T-helper 1 cell (primary cell): ENCODE data around the gene SCIN.
A peak's percentile ranks its signal among the peaks of the same experiment; 100 is the strongest.
"Not testable (repeated sequence)": the region's sequence is repeated elsewhere in the genome, so short reads cannot be mapped to it uniquely, and the experiment has no call there.

Experiments
- DNase-seq, 5 donors: peaks; one replicate each; pipeline ENCODE4 v3.0.0-alpha.2; 2012 to 2020

The SCIN gene

DNA sequence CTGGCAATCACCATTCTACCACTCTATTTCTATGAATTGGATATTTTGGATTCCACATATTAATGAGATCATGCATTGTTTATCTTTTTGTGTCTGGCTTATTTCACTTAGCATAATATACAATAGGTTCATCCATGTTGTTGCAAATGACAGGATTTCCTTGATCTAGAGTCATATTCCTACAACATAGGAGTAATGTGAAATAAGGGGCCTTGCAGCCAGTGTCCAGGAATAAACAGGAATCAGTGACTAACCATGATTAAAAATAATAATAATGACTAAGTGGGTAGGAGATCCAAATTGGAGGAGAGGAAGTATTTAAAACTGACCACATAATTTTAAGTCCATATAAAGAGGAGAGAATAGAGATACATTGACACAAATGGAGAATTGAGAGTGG is 49.9 kb downstream of the SCIN start:
- no peak for DNase-seq

DNA sequence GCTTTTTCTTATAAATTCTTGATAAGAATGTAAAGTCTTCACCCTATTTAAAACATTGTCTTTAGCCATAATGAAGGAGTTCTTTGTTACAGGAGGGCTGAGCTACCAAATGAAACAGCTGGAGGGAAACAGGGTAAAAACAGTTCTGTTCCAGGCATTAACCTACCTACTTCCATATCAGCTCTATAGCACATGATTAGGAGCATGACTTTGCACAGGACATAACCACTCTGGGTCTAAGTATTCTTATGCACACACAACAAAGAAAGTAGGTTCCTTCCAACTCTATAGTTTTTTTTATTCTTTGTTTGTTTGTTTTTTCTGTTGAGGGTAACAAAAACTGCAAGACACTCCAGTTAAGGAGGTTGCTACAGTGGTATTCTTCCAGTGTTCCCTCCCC is 52.7 kb downstream of the SCIN start:
- DNase-seq: no peak

DNA sequence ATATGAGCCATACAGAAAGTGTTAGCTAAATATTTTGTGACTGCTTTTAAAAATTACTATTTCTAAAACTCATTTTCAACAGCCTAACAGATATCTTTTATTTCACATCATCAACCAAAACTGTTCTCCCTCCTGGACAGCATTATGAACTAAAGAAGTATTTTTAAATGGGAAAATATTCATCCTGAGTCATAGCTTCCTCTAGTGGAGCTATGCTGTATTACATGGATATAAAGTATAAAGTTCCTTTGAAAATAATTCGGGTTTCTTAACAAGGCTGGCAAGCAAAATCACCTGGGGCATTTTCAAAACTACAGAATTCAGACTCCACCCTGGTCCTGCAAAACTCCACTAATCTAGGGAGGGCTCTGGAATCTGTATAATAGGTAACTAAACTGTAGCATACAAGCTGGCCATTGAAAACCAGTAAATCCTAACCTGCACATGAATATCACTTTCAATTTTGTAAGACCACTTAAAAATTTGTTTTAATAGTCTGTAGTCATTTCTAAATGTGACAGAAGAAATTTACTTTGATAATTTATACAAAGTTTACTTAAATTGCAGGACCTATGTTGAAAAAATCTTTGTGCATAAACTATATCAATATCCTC is 53.5 kb downstream of the SCIN start:
- DNase-seq: no peak

DNA sequence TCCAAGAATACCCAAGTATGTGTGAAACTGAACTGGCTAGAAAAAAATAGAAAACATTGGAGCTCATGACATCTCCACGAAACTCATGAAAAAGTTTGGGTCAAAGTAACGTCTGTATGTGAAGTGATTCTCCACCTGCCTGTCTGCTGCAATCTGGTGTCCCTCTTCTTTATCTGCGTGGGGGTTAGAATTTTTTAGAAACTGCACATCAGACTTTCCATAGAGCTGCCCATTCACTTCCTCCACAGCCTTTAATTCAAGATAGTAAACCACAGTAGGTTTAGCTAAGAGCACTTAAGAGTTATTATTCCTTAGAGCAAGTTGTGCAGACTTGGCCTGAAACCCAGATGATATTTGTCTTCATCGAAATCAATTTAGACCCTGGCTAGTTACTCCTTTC is 55.3 kb downstream of the SCIN start:
- no peak for DNase-seq

DNA sequence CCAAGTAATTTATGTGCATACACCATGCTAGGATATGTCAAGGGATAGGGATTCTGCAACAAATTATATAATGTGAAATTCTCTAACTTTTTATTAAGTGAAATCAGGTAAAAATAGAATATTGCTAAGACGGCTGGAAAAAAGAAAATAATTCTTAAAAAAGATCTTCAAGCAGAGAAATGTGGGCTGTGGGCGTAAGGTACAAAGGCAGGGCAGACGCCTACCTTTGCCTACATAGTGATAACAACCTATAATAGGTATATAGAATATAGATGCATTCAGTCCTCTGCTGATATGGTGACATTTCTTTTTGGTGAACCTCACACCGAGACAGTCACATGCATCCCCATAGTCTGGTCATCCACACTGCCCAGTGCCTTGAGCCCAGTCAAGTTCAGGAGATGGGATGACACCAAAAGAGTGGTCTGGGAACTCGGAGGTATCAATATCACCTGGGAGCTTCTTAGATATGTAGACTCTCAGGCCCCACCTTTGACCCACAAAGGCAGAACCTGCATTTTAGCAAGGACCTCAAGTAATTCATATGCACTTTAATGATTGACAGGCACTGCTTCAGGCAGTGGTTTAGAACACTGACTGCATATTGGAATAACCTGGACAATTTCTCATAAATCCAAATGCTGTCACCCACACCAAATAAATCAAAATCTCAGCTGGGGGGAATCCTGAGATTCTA is 59.4 kb downstream of the SCIN start:
- no peak for DNase-seq

DNA sequence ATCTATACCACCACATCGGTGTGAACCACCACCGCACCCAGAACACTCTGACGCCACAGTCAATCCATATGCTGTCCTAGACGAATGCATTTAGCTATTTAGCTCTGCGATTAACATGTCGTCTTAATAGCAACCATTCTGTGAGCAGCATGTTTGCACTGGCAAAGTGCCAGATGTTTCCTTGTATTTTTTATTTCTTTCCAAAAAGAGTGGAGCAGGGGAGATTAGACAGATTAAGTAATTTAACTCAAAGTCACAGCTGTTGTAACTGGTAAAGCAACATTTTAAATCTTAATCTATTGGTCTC is 59.9 kb downstream of the SCIN start:
- no peak for DNase-seq

DNA sequence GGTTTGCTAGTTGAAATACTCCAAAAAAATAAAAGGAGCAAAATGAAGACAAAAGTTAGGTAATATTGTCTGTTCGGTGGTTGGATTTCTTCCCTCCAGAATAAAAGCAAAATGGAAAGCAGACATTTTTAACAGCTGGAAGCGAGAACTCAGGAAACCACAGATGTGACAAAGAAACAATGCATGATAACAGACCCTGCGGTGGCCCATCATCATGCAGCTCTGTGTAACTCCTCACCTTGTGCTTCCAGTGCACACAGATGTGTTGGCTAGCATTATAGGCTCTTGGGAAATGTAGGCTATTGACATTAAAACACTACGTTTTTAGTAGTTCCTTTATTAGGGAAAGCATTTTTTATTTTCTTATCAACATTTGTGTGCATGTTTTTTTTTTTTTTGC is 63.1 kb downstream of the SCIN start:
- no peak for DNase-seq

DNA sequence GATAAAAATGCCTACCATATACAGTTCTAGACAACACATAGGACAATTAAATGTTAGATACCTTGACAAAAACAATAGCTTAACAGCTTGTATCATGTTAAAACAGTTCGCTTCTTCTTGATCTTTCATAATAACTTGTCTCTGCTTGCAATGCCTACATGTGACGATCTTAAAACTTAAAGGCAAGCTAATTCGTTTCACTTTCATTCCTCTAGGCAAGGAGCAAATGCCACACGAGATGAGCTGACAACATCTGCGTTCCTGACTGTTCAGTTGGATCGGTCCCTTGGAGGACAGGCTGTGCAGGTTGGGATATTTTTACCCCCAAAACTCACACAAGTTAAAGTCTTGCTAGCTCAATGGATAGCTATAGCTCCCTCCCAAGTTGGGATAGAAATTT is 65.3 kb downstream of the SCIN start:
- peak in 1 of 5 donors; percentile 53 for DNase-seq

DNA sequence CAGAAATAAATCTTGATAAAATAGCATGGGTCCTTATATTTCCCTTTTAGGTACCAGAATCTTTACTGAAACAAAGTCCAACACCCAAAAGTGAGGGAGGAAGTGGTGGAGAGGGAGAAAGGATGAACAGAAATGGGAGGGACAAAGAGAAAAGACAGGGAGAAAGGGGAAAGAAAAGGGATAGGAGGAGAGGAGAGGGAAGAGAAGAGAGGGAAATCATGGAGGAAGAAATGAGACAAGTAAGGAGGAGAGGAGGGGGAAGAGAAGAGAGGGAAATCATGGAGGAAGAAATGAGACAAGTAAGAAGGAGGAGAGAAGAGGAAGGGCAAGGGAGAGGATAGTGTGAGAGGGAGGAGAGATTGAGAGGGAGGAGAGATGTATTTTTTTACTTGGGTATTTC is 66.8 kb downstream of the SCIN start:
- DNase-seq: no peak

DNA sequence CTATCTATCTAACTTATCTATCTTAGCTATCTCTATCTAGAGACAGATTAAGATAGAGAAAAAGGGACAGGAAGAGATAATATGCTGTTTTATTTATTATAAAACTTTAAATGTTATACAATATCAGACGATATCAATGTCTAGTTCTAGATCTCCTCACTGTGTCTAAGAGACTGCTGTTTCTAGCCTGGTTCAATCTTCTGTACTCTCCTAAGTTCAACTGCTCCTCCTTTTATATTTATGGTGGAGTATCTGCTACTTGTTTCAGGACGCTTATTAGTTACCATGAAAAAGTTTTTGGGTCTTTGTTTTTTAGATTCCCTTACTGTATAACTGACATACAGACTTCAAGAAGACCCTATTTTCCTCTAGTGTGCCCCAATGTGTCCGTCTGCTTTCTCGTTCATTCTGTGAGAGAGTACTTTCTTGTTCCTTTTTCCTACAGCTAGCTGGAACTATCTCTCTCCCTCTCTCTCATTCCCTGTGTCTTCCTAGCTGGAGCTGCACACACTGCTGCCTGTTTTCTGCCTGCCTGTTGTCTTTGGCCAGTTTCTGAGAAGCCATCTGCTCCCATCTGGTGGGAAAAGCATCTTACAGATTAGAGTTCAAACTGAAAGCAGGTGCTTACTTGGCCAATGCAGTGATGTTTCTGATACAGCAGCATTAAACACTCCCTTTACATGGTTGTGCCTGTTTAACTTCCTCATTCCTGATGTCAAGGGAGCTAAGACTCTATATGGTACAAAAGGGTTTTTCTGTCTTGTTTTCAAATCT is 67.5 kb downstream of the SCIN start:
- DNase-seq: peak in 1 of 5 donors; percentile 4

DNA sequence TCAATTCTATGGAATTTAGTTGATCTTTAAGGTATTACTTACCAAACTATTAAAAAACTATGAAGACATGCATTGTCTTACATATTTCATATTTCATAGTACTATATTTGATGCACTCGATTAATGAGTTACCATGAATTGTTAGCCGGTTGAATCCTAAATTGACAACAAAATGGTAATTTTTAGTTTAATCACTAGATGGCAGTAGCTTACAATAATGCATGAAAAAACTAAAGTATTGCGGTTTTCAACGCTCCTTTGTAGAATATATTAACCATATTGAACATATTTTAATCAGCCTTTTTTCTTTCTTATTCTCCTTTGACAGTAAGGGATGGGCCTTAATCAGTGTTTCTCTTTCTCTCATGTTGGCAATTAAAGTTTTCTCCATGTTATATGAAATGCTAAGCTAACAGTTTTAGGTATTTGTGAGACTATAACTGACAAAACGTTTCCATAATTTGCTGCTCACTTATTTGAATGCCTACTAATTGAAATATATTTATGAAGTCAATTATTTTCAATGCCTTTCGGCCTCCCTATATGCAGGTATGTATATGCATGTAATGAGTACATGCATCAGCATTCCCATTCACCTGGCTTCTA is 68.4 kb downstream of the SCIN start:
- DNase-seq: peak in 1 of 5 donors; percentile 30

DNA sequence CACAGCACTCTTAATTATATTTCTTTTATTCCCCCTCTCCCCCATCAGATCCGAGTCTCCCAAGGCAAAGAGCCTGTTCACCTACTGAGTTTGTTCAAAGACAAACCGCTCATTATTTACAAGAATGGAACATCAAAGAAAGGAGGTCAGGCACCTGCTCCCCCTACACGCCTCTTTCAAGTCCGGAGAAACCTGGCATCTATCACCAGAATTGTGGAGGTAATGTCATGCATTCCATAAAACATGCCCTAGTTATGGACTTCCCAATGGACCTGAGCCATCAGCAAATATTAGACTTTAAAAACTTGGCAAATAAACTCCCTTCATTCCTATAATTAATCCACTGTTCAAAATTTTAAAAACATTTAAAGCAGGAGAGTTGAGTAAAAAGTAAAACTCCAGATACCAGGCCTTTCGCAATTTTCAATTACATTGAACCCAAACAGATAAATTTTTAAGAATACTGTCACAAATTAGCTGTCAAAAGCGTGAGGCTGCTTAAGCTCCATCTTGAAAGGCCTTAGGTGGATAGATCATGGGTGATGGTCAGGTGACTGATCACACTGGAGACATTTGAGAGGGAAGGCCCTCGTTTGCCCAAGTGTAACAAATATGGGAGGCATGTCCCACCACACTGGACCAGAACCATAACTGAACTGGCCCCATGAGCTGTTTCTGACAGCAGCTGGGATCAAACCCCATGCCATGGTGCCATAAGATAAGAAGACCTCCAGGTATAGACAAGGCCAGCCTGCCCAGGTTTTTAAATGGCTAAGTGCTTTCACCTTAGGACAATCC is 70.0 kb downstream of the SCIN start:
- no peak for DNase-seq

DNA sequence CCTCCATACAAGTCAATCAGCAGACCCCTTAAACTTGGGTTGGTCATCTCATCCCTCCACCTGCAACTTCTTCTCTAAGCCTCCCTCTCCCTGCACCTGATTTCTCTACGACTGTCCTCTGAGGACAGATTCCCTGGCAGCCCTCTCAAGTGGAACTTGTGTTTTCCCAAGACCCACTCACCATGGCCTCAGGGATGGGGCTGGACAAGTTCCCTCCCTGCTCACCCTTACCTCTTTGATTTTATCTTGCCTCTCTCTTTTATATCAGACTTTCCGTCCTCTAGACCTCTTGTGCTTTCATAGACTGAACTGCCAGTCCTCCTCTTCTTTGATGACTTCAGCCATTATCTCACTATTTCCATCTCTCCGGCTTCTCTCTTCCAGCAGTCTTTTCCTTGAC is 70.7 kb downstream of the SCIN start:
- DNase-seq: no peak

DNA sequence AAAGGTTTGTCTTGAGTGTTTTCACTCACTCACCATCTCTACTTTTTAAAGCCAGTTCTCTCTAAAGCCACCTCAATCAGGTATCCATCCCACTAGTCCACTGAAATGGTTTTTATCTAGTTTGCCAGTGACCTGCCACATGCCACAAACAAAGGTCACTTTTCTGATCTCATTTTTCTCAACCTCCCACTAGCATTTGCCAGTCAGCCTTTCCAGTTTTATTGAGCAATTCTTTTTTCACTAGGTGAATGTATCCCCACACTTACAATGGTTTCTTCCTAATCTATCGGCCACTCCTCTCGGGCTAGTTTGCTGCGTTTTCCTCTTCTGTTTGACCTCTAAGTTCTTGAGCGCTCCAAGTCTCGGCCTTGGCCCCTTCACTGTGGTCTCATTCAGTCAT is 72.0 kb downstream of the SCIN start:
- DNase-seq: no peak

DNA sequence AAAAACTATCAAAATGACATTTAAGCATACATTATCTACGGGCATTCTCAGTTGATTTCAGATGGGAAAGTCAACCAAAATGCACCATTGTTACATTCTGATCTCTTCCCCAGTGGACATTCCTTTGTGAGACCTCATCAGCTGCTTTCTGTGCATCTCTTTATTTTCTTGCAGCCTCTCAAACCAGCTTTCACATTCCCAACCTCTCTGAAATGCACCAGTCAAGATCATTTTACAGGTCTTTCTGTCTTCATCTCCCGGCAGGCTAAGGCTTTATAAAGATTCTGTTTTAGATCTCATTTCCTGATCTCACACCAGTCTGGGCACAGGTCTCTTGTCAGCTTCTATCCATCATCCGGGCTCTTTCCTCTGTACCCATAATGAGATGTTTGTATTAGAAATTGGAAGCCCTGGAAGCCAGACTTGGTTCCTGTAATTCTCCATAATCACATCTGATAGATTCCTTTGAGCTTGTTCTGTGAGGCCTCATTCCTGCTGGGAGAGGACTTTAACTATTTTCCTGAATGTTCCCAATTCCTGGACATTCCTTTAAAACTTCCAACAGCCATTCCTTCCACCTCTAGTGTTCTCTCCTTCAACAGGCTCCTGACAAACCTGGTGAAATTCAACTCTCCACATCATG is 72.6 kb downstream of the SCIN start:
- no peak for DNase-seq

DNA sequence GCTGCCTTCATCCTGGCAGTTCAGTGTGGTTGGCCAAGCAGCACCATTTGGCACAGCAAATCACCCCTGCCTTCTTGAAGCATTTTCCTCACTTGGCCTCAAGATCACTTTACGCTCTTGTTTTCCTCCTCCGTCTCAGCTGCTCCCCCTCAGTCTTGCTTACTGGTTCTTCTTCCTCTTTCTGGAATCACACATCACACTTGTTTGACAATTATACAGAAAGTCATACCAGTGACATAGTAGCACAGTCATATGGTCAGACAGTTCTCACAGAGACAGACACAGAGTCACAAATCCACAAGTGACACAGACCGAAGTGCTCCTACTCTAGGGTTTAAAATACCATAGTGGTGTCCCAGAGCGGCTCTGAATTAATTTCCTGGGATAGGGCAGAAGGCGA is 73.1 kb downstream of the SCIN start:
- DNase-seq: no peak

DNA sequence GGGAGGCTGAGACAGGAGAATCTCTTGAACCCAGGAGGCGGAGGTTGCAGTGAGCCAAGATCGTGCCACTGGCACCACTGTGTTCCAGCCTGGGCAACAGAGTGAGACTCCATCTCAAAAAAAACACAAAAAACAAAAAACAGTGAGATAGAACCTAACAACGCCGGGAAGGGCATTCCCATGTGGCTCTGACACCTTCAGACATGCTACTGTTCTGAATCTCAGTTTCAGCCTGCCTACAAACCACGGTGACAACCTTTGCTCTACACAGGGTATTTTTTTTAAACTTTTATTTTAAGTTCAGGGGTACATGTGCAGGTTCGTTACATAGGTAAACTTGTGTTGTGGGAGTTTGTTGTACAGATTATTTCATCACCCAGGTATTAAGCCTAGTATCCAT is 74.7 kb downstream of the SCIN start:
- DNase-seq: not testable (repeated sequence)

DNA sequence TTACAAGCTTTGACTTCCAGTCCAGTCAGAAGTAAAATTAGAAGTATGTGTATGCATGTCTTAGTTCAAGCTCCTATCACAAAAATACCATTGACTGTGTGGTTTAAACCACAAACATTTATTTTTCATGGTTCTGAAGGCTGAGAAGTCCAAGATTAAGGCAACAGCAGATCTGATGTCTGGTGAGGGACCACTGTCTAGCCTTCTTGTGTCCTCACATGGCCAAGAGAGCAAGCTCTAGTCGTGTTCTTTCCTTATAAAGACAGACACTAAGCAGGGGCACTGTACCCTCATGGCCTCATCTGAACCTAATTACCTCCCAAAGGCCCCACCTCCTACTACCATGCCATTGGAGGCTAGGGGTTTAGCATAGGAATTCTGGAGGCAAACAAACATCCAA is 75.6 kb downstream of the SCIN start:
- no peak for DNase-seq

DNA sequence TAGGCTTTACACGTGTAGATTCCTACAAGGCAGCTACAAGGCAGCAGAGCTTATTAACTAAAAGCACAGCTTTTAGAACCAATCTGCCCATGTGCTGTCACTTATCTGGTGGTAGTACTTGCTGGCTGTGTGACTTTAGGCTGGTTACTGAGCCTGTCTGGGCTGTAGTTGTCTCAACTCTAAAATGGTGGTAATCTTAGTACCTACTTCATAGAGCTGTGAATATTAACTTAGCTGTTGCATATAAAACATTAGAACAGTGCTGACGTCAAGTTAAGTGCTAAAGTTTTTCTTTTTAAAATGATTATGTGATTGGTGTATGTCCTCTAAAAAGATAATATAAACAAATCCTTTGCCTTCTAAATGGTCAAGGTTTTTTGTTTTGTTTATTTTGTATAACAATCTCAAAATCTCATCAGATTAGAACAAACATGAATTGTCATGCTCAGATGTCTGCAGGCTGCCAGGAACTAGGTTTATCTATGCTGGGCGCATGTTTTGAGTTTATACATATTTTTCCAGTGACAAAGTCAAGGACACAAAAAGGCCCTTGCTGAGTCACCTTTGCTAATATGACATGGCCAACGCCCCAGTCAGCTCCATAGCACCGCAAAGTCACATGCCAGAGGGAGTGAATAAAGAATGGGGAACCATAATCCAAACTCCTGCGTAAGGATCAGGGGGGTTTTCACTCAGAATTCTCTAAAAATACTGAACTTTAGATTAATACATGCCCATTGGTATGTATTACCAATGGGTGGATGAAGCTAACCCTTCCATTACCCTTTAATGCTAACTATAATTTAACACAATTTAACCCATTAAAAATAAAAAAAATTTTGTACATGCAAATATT is 77.1 kb downstream of the SCIN start:
- no peak for DNase-seq

DNA sequence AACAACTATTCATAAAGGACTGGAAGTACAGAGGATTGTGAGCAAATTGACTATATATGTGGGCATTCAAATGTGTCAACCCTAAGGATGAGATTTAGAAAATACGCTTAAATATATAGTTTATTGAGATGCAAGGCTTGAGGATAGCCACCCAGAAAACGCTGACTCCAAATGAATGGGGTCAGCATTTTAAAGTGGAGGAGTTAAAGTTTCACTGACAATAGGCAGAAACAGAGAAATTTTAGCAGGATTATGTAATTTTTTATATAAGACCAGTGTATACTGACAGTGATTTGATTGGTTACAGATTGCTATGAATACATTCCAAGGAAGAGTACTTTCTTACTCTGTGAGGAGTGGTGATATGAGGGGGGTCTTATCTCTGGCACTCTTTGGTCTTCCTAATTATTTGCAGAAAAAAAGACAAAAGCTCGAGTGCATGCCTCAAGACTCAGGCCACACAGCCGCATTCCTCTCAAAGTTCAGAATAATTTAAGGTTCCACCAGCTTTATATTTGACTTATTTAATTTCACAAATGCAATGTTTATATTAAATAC is 78.3 kb downstream of the SCIN start:
- no peak for DNase-seq

DNA sequence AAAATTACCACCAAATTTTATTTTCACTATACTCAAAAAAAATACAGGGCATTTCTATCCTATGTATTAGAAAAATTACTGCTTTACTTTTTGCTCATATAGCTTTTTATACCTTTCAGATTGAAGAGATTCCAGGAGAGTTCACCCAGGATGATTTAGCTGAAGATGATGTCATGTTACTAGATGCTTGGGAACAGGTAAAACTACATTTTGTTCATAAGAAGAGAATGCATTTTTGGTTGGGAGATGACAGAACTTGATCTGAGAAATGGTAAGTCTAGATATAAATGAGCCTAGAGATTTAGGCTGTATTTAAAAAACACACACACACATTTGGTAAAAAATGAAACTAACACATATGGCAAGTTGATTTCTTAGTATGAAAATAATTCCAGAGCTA is 78.8 kb downstream of the SCIN start:
- no peak for DNase-seq
